ENCODE results near the gene SAFB2. TPM values are rescaled to one million over a fixed set of nuclear protein-coding genes. Genes with fewer than 3 reads are reported as not detected.

The SAFB2 gene
- total RNA-seq, 1 donor, result 38.0 TPM

- peaks cover 87% of the 10 kb centered on the region for H3K36me3 ChIP-seq (ENCODE audit: insufficient read depth, low read length)
These were observed 14.3 kb downstream of the SAFB2 start for GRCh38 chr19:5608291-5608690.

GRCh38 chr19:5607318-5608275 lies 15.0 kb downstream of the SAFB2 start:
- Histone ChIP-seq H3K4me3 (ENCODE audit: insufficient read depth, low read length) (no peak overlapping the region), H3K4me2 (ENCODE audit: insufficient read depth, low read length) (no peak overlapping the region), H2AFZ (ENCODE audit: low read length) (no peak overlapping the region), H3K27me3 (ENCODE audit: insufficient read depth, low read length) (no peaks in the 10 kb centered on the region), H3K79me2 (ENCODE audit: insufficient read depth, low read length) (peaks cover 51% of the 10 kb centered on the region), H3K36me3 (ENCODE audit: insufficient read depth, low read length) (peaks cover 86% of the 10 kb centered on the region), H3K9me3 (ENCODE audit: low read depth, low read length) (no peaks in the 10 kb centered on the region), H3K4me1 (ENCODE audit: insufficient read depth, low read length) (no peaks in the 10 kb centered on the region), H4K20me1 (ENCODE audit: insufficient read depth, low read length) (peaks cover 25% of the 10 kb centered on the region), H3K27ac (ENCODE audit: low read depth, low read length) (no peak overlapping the region)
- TF ChIP-seq, protein P1, sequence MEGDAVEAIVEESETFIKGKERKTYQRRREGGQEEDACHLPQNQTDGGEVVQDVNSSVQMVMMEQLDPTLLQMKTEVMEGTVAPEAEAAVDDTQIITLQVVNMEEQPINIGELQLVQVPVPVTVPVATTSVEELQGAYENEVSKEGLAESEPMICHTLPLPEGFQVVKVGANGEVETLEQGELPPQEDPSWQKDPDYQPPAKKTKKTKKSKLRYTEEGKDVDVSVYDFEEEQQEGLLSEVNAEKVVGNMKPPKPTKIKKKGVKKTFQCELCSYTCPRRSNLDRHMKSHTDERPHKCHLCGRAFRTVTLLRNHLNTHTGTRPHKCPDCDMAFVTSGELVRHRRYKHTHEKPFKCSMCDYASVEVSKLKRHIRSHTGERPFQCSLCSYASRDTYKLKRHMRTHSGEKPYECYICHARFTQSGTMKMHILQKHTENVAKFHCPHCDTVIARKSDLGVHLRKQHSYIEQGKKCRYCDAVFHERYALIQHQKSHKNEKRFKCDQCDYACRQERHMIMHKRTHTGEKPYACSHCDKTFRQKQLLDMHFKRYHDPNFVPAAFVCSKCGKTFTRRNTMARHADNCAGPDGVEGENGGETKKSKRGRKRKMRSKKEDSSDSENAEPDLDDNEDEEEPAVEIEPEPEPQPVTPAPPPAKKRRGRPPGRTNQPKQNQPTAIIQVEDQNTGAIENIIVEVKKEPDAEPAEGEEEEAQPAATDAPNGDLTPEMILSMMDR (IDR thresholded peaks at IDR 0.05; ENCODE audit: extremely low read depth, low read depth, low read length), result no peak
- DNase-seq (ENCODE audit: insufficient read length, low spot score, missing footprints), result no peak

More at GRCh38 chr19:5608291-5608690, 14.3 kb downstream of the SAFB2 start:
- H3K27me3 ChIP-seq (ENCODE audit: insufficient read depth, low read length), result no peaks in the 10 kb centered on the region
- peaks cover 26% of the 10 kb centered on the region for H4K20me1 ChIP-seq (ENCODE audit: insufficient read depth, low read length)
- H3K4me3 ChIP-seq (ENCODE audit: insufficient read depth, low read length), result no peak overlapping the region
- no peak for DNase-seq (ENCODE audit: insufficient read length, low spot score, missing footprints)
- TF ChIP-seq, protein P1 (IDR thresholded peaks at IDR 0.05; ENCODE audit: extremely low read depth, low read depth, low read length), result no peak
- H3K79me2 ChIP-seq (ENCODE audit: insufficient read depth, low read length), result peaks cover 57% of the 10 kb centered on the region
- no peaks in the 10 kb centered on the region for H3K4me1 ChIP-seq (ENCODE audit: insufficient read depth, low read length)
- no peaks in the 10 kb centered on the region for H3K9me3 ChIP-seq (ENCODE audit: low read depth, low read length)
- no peak overlapping the region for H2AFZ ChIP-seq (ENCODE audit: low read length)
- H3K27ac ChIP-seq (ENCODE audit: low read depth, low read length), result no peak overlapping the region
- H3K4me2 ChIP-seq (ENCODE audit: insufficient read depth, low read length), result no peak overlapping the region

DNA sequence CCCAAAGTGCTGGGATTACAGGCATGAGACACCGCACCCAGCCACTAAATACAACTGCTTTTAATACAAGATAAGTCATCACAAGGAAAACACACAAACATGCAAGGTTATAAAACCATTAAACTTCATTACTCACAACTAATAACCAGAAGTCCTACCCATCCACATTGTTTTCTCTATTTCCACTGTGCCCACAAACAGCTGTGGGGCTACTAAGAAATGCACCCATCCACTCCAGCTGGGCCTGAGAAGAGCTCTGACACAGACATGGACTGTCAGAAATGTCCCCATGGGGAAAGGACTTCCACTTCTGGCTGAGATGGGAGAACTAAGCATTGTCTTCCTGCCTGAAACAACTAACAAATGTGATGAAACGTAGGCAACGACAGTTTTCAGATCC lies 17.2 kb downstream of the SAFB2 start:
- Histone ChIP-seq H4K20me1 (ENCODE audit: insufficient read depth, low read length) (peaks cover 33% of the 10 kb centered on the region), H2AFZ (ENCODE audit: low read length) (no peak overlapping the region), H3K36me3 (ENCODE audit: insufficient read depth, low read length) (peaks cover 79% of the 10 kb centered on the region), H3K4me3 (ENCODE audit: insufficient read depth, low read length) (no peak overlapping the region), H3K4me1 (ENCODE audit: insufficient read depth, low read length) (no peaks in the 10 kb centered on the region), H3K9me3 (ENCODE audit: low read depth, low read length) (no peaks in the 10 kb centered on the region), H3K27ac (ENCODE audit: low read depth, low read length) (no peak overlapping the region), H3K27me3 (ENCODE audit: insufficient read depth, low read length) (no peaks in the 10 kb centered on the region), H3K4me2 (ENCODE audit: insufficient read depth, low read length) (no peak overlapping the region), H3K79me2 (ENCODE audit: insufficient read depth, low read length) (peaks cover 46% of the 10 kb centered on the region)
- TF ChIP-seq, protein P1 (IDR thresholded peaks at IDR 0.05; ENCODE audit: extremely low read depth, low read depth, low read length), result no peak
- no peak for DNase-seq (ENCODE audit: insufficient read length, low spot score, missing footprints)

DNA sequence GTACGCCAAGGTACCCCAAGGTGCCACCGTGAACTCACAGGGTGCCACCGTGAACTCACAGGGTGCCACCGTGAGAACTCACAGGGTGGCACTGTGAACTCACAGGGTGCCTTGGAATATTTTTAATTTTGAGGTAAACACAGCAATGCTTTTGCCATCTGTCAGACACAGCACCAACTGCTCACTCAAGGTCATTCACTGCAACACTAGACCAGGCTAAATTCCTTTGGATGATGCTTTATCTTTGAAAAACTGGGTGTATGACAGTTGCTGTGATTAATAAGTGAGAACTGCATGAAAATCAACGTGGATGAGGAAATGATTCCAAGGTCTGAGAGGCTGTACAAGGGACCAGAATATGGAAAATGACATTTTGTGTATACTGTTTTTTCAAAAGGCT lies 18.9 kb downstream of the SAFB2 start:
- Histone ChIP-seq H3K4me3 (ENCODE audit: insufficient read depth, low read length) (no peak overlapping the region), H4K20me1 (ENCODE audit: insufficient read depth, low read length) (peaks cover 30% of the 10 kb centered on the region), H3K9me3 (ENCODE audit: low read depth, low read length) (no peaks in the 10 kb centered on the region), H3K36me3 (ENCODE audit: insufficient read depth, low read length) (peaks cover 80% of the 10 kb centered on the region), H2AFZ (ENCODE audit: low read length) (no peak overlapping the region), H3K79me2 (ENCODE audit: insufficient read depth, low read length) (peaks cover 33% of the 10 kb centered on the region), H3K4me1 (ENCODE audit: insufficient read depth, low read length) (no peaks in the 10 kb centered on the region), H3K4me2 (ENCODE audit: insufficient read depth, low read length) (no peak overlapping the region), H3K27me3 (ENCODE audit: insufficient read depth, low read length) (no peaks in the 10 kb centered on the region), H3K27ac (ENCODE audit: low read depth, low read length) (no peak overlapping the region)
- no peak for DNase-seq (ENCODE audit: insufficient read length, low spot score, missing footprints)
- TF ChIP-seq, protein P1 (IDR thresholded peaks at IDR 0.05; ENCODE audit: extremely low read depth, low read depth, low read length), result no peak
